Measurements from ENCODE around the gene TTLL3.
"Not testable (repeated sequence)": the region's sequence is repeated elsewhere in the genome, so short reads cannot be mapped to it uniquely, and the experiment has no call there.

TTLL3 gene

GRCh38 chr3:9862391-9863057 is 52.5 kb downstream of the TTLL3 start:
- Histone ChIP-seq H3K4me1 (peaks cover 0 to 50% (median 28%) of the 10 kb centered on the region in 4 donors), H3K27ac (peak overlapping the region; percentile 78 to 79), H3K4me3 (peak overlapping the region; percentile 29 to 35), H3K9me3 (no peaks in the 10 kb centered on the region), H3K36me3 (no peaks in the 10 kb centered on the region), H3K27me3 (no peaks in the 10 kb centered on the region)
- intact Hi-C loops (cut with DNase I; ENCODE audit: low total_unique reads) = loop anchor here (5.0 kb wide), 1 partner anchor 55 kb away; the partner anchor contains the start of gene IL17RC
- TF ChIP-seq CTCF (IDR thresholded peaks at IDR 0.05) = peak; percentile 18 to 27
- DNase-seq = peak in 1 of 2 donors; percentile 39

GRCh38 chr3:9863058-9863772 is 53.2 kb downstream of the TTLL3 start:
- Histone ChIP-seq H3K4me1 (peaks cover 0 to 50% (median 28%) of the 10 kb centered on the region in 4 donors), H3K27ac (peak overlapping the region; percentile 78 to 79), H3K9me3 (no peaks in the 10 kb centered on the region), H3K4me3 (peak overlapping the region; percentile 29 to 35), H3K27me3 (no peaks in the 10 kb centered on the region), H3K36me3 (no peaks in the 10 kb centered on the region)
- intact Hi-C loops (cut with DNase I; ENCODE audit: low total_unique reads) = loop anchor here (5.0 kb wide), 1 partner anchor 54 kb away; the partner anchor contains the start of gene IL17RC
- no peak for TF ChIP-seq CTCF (IDR thresholded peaks at IDR 0.05)
- no peak for DNase-seq

GRCh38 chr3:9864200-9864927 is 54.3 kb downstream of the TTLL3 start:
- Histone ChIP-seq H3K4me1 (peaks cover 0 to 50% (median 28%) of the 10 kb centered on the region in 4 donors), H3K27me3 (no peaks in the 10 kb centered on the region), H3K9me3 (no peaks in the 10 kb centered on the region), H3K27ac (peak overlapping the region; percentile 78 to 79), H3K4me3 (peak overlapping the region; percentile 16 to 26), H3K36me3 (no peaks in the 10 kb centered on the region)
- DNase-seq = peak; percentile 82 to 90
- intact Hi-C loops (cut with DNase I; ENCODE audit: low total_unique reads) = loop anchor here (5.0 kb wide), 1 partner anchor 53 kb away; the partner anchor contains the start of gene IL17RC
- TF ChIP-seq CTCF (IDR thresholded peaks at IDR 0.05) = no peak

GRCh38 chr3:9865125-9865637 is 55.1 kb downstream of the TTLL3 start:
- intact Hi-C loops (cut with DNase I; ENCODE audit: low total_unique reads); DNase-seq; H3K36me3 ChIP-seq; H3K27me3 ChIP-seq; H3K9me3 ChIP-seq: not testable (repeated sequence)
- H3K27ac ChIP-seq = peak overlapping the region; percentile 78 to 79
- H3K4me1 ChIP-seq = peaks cover 0 to 50% (median 28%) of the 10 kb centered on the region in 4 donors
- H3K4me3 ChIP-seq = peak overlapping the region; percentile 16 to 26

GRCh38 chr3:9866639-9867038 is 56.6 kb downstream of the TTLL3 start:
- intact Hi-C loops (cut with DNase I; ENCODE audit: low total_unique reads) = no loop called here
- H3K4me1 ChIP-seq = peaks cover 0 to 50% (median 28%) of the 10 kb centered on the region in 4 donors
- H3K4me3 ChIP-seq = no peak overlapping the region
- no peaks in the 10 kb centered on the region for H3K9me3 ChIP-seq
- no peaks in the 10 kb centered on the region for H3K36me3 ChIP-seq
- DNase-seq = peak in 1 of 2 donors; percentile 82
- peak overlapping the region; percentile 78 to 79 for H3K27ac ChIP-seq
- no peak for TF ChIP-seq CTCF (IDR thresholded peaks at IDR 0.05)
- no peaks in the 10 kb centered on the region for H3K27me3 ChIP-seq
